NCI-H187 treated with DMSO at 0.1 percent for 48 hours (cell line): ENCODE results near the gene AVPI1.
"Not testable (repeated sequence)": the region's sequence is repeated elsewhere in the genome, so short reads cannot be mapped to it uniquely, and the experiment has no call there.

ENCODE experiments used
- DNase-seq: peaks from one replicate; lab custom pipeline; 2025; lab: John Stamatoyannopoulos, UW

Gene AVPI1

GRCh38 chr10:97640174-97640867, 46.7 kb downstream of the AVPI1 start, which contains the start of gene PI4K2A:
Gene PI4K2A (plus strand): TSS chr10:97640671. CDS start chr10:97640743, 72 bp downstream.
- DNase-seq = peak; percentile 80

GRCh38 chr10:97639090-97639489, 48.0 kb downstream of the AVPI1 start:
- not testable (repeated sequence) for DNase-seq

- DNase-seq = no peak
Observed at GRCh38 chr10:97635577-97635976, 51.5 kb downstream of the AVPI1 start.

- no peak for DNase-seq
Observed at GRCh38 chr10:97633921-97634320, 53.1 kb downstream of the AVPI1 start.

GRCh38 chr10:97632949-97633884, 53.8 kb downstream of the AVPI1 start, which contains the start of gene MORN4:
Gene MORN4 (minus strand): TSS chr10:97633500. CDS start chr10:97619653, 13,847 bp downstream.
- peak; percentile 55 for DNase-seq

GRCh38 chr10:97631098-97631497, 55.9 kb downstream of the AVPI1 start:
- no peak for DNase-seq

- no peak for DNase-seq
Observed at GRCh38 chr10:97629289-97629688, 57.8 kb downstream of the AVPI1 start.

- no peak for DNase-seq
Observed at GRCh38 chr10:97628228-97628627, 58.8 kb downstream of the AVPI1 start.

- DNase-seq = no peak
Observed at GRCh38 chr10:97627731-97628130, 59.3 kb downstream of the AVPI1 start.
